K562 treated with DMSO at 1 percent for 4 hours (cell line): ENCODE data around the gene DNAI4. TPM values are rescaled to one million over a fixed set of nuclear protein-coding genes. Genes with fewer than 3 reads are reported as not detected.

Source experiments
- total RNA-seq: library from RNA; unstranded; fragments of 300-600 nt; gene quantifications from 2 replicates; pipeline ENCODE4 v1.2.3, GENCODE V29; 2022; ENCODE audit not compliant: insufficient read depth

The DNAI4 gene, protein sequence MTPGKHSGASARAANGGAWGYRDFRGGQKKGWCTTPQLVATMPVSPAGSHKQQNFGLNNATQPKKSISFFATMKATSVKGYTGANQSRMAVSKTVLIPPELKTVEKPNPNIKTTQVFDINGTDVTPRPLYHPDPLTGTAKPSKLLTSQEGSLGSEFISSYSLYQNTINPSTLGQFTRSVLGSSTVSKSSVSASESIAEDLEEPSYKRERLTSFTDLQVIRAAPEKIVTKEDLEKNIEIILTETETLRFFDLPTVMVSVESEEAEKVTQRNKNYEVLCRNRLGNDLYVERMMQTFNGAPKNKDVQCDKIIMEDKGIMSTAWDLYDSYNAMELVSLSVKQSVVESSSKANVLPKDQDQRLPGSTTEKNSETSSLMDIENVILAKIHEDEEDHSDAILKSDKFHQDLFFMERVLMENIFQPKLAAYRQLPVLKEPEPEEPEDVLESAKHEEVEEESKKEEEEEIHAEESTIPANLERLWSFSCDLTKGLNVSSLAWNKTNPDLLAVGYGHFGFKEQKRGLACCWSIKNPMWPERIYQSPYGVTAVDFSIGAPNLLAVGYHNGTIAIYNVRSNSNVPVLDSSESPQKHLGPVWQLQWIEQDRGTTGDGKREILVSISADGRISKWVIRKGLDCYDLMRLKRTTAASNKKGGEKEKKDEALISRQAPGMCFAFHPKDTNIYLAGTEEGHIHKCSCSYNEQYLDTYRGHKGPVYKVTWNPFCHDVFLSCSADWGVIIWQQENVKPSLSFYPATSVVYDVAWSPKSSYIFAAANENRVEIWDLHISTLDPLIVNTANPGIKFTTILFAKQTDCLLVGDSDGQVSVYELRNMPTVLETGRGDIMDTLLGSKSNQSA
- total RNA-seq, result 0.67 and 0.70 TPM in 2 replicates

DNA sequence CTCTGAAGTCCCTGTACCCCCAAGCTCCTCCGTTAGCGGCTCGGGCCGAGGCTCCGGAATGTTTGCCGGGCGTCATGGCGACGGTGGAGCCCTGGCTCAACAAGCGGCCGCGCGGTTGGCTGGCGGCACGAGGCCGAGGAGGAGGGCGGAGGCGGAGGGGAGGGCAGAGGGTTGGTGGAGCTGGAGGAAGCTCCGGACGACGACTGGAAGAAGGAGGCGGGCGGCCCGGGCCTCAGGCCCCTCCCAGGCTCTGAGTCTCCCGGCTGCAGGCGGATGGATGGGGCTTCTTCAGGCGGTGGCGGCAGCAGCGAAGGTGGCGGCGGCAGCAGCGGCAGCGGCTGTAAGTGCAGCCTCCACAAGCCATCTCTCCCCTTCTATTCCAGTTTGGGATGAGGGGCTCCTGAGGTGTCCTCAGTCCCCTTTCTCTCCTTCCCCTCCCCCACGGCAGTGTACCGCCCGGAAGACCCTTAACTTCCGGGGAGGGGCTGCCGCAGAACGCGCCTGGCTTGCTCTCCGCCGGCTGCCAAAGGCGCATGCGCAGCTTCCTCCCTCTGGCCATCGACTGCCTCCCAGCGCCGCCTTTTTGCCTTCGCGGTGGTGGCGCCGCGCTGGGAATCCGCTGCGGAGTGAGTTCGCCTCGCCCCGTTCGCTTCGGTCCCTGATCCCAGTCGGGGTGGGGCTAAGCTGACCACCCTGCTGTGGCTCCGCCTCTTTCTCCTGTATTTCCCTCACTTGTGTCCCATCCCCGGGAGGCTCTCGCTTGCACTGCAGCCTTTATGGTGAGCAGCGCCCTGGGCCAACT is at the start of gene DNAI4, which contains the start of gene MIER1:
TSS of gene DNAI4 (minus strand) at position 101 of the 802 bp plus-strand sequence. CDS start at position 76, 25 bp downstream.
TSS of gene MIER1 (plus strand) at position 235 of the 802 bp plus-strand sequence. CDS start at position 274, 39 bp downstream.

Other genes with a start within 250 kb of the DNAI4 start
- not detected in 2 replicates for gene DYNLT5, start 172.4 kb downstream of the DNAI4 start, total RNA-seq
- not detected in 2 replicates for gene INSL5, start 123.6 kb downstream of the DNAI4 start, total RNA-seq
- 13.6 and 13.8 TPM in 2 replicates for gene MIER1, start 134 bp upstream of the DNAI4 start, total RNA-seq
- gene SLC35D1, start 129.3 kb upstream of the DNAI4 start, total RNA-seq, result 3.1 and 3.2 TPM in 2 replicates
- not detected in 2 replicates for gene C1orf141, start 210.1 kb upstream of the DNAI4 start, total RNA-seq
- gene IL23R, start 241.6 kb upstream of the DNAI4 start, total RNA-seq, result 13.3 and 17.1 TPM in 2 replicates